Activated B cell treated with CpG ODN at 0.5 μM for 24 hours (primary cell): Measurements from ENCODE around the gene TNFRSF21. TPM values are rescaled to one million over a fixed set of nuclear protein-coding genes. Genes with fewer than 3 reads are reported as not detected.

Source experiments
- ATAC-seq: fragments of 200-7000 bp; cut with Tn5 transposase; one replicate; pipeline ENCODE4 v1.10.0; 2021; ENCODE audit warnings: low read depth, mild to moderate bottlenecking, moderate library complexity
- CTCF ChIA-PET: fragments of 350-600 bp; sonication (Branson Sonifier 250); formaldehyde crosslinking; loops from one replicate; lab custom pipeline; 2021; ENCODE audit warnings: antibody characterized with exemption; lab: Charles Lee
- POLR2A ChIA-PET: fragments of 350-600 bp; sonication (Branson Sonifier 250); formaldehyde crosslinking; loops from one replicate; lab custom pipeline; 2021; ENCODE audit warnings: antibody characterized with exemption; lab: Charles Lee
- DNase-seq: peaks from one replicate; pipeline ENCODE4 v3.0.0; 2022
- H3K27ac Mint-ChIP-seq: one replicate; pipeline ENCODE4 v1.8.0; 2020; ENCODE audit warnings: mixed read lengths
- H3K27me3 Mint-ChIP-seq: one replicate; pipeline ENCODE4 v1.8.0; 2021; ENCODE audit warnings: mixed read lengths
- H3K36me3 Mint-ChIP-seq: one replicate; pipeline ENCODE4 v1.8.0; 2021; ENCODE audit warnings: low read depth, mixed read lengths
- H3K4me1 Mint-ChIP-seq: one replicate; pipeline ENCODE4 v1.8.0; 2021; ENCODE audit warnings: mixed read lengths
- H3K4me3 Mint-ChIP-seq: one replicate; pipeline ENCODE4 v1.8.0; 2020; ENCODE audit warnings: mild to moderate bottlenecking, mixed read lengths
- H3K9me3 Mint-ChIP-seq: one replicate; pipeline ENCODE4 v1.8.0; 2020; ENCODE audit warnings: mixed read lengths
- CTCF ChIP-seq: fragments of 200-600 bp; IDR thresholded peaks from one replicate; pipeline ENCODE4 v1.8.0; 2022; ENCODE audit warnings: antibody characterized with exemption, mild to moderate bottlenecking
- intact Hi-C: fragments of 100-400 bp; cut with micrococcal nuclease; formaldehyde crosslinking; loops from one replicate; pipeline ENCODE4 v1.15.1; 2024
- total RNA-seq: library from RNA; stranded (reverse); gene quantifications from 2 replicates; pipeline ENCODE4 v1.2.3, GENCODE V29; 2022

TNFRSF21 gene
- total RNA-seq, 1 donor from 2014 or later: 1.0 TPM

- no peak overlapping the region for H3K27ac Mint-ChIP-seq
- no peak overlapping the region for H3K4me3 Mint-ChIP-seq
- peaks cover 2% of the 10 kb centered on the region for H3K27me3 Mint-ChIP-seq
- no peak for ATAC-seq
- TF ChIP-seq CTCF: no peak
- intact Hi-C loops: no loop called here
- ChIA-PET CTCF (no interaction called here), POLR2A (no interaction called here)
- H3K36me3 Mint-ChIP-seq: no peaks in the 10 kb centered on the region
- H3K9me3 Mint-ChIP-seq: no peaks in the 10 kb centered on the region
- peaks cover 5% of the 10 kb centered on the region for H3K4me1 Mint-ChIP-seq
- no peak for DNase-seq
Observed at GRCh38 chr6:47352966-47353365, 43.3 kb upstream of the TNFRSF21 start.

GRCh38 chr6:47352194-47352920, 42.7 kb upstream of the TNFRSF21 start:
- Mint-ChIP-seq H3K36me3 (no peaks in the 10 kb centered on the region), H3K9me3 (no peaks in the 10 kb centered on the region), H3K4me1 (peaks cover 1% of the 10 kb centered on the region), H3K27me3 (peaks cover 2% of the 10 kb centered on the region), H3K4me3 (no peak overlapping the region), H3K27ac (no peak overlapping the region)
- CTCF ChIA-PET: no interaction called here
- intact Hi-C loops: no loop called here
- no peak for DNase-seq
- POLR2A ChIA-PET: no interaction called here
- ATAC-seq: no peak
- TF ChIP-seq CTCF: no peak

- no peaks in the 10 kb centered on the region for H3K9me3 Mint-ChIP-seq
- no peaks in the 10 kb centered on the region for H3K4me1 Mint-ChIP-seq
- no peak overlapping the region for H3K27ac Mint-ChIP-seq
- TF ChIP-seq CTCF: no peak
- DNase-seq (no peak), ATAC-seq (no peak)
- ChIA-PET POLR2A (no interaction called here), CTCF (no interaction called here)
- H3K4me3 Mint-ChIP-seq: no peak overlapping the region
- H3K36me3 Mint-ChIP-seq: no peaks in the 10 kb centered on the region
- intact Hi-C loops: no loop called here
- H3K27me3 Mint-ChIP-seq: peaks cover 6% of the 10 kb centered on the region
Observed at GRCh38 chr6:47351621-47352020, 41.9 kb upstream of the TNFRSF21 start.

- CTCF ChIA-PET: no interaction called here
- H3K27ac Mint-ChIP-seq: no peak overlapping the region
- no peak for ATAC-seq
- H3K4me1 Mint-ChIP-seq: no peaks in the 10 kb centered on the region
- TF ChIP-seq CTCF: no peak
- no peaks in the 10 kb centered on the region for H3K9me3 Mint-ChIP-seq
- intact Hi-C loops: no loop called here
- H3K4me3 Mint-ChIP-seq: no peak overlapping the region
- POLR2A ChIA-PET: no interaction called here
- peaks cover 6% of the 10 kb centered on the region for H3K27me3 Mint-ChIP-seq
- no peaks in the 10 kb centered on the region for H3K36me3 Mint-ChIP-seq
- DNase-seq: no peak
Observed at GRCh38 chr6:47349931-47350330, 40.2 kb upstream of the TNFRSF21 start.

GRCh38 chr6:47348316-47348863, 38.7 kb upstream of the TNFRSF21 start:
- no peak for TF ChIP-seq CTCF
- Mint-ChIP-seq H3K27ac (no peak overlapping the region), H3K4me1 (no peaks in the 10 kb centered on the region), H3K36me3 (no peaks in the 10 kb centered on the region), H3K9me3 (no peaks in the 10 kb centered on the region), H3K4me3 (no peak overlapping the region), H3K27me3 (peaks cover 6% of the 10 kb centered on the region)
- CTCF ChIA-PET: no interaction called here
- POLR2A ChIA-PET: no interaction called here
- intact Hi-C loops: no loop called here
- ATAC-seq (no peak), DNase-seq (no peak)
